Stimulated activated CD8-positive, alpha-beta memory T cell treated with anti-CD3 and anti-CD28 coated beads, Interleukin-7, amount 100 ng/mL, for 24 hours (primary cell): Measurements from ENCODE around the gene TBXA2R.
"Not testable (repeated sequence)": the region's sequence is repeated elsewhere in the genome, so short reads cannot be mapped to it uniquely, and the experiment has no call there.

Experiments
- DNase-seq: peaks from one replicate; pipeline ENCODE4 v3.0.0-alpha.2; 2020; ENCODE audit warnings: low read depth

Gene TBXA2R

DNA sequence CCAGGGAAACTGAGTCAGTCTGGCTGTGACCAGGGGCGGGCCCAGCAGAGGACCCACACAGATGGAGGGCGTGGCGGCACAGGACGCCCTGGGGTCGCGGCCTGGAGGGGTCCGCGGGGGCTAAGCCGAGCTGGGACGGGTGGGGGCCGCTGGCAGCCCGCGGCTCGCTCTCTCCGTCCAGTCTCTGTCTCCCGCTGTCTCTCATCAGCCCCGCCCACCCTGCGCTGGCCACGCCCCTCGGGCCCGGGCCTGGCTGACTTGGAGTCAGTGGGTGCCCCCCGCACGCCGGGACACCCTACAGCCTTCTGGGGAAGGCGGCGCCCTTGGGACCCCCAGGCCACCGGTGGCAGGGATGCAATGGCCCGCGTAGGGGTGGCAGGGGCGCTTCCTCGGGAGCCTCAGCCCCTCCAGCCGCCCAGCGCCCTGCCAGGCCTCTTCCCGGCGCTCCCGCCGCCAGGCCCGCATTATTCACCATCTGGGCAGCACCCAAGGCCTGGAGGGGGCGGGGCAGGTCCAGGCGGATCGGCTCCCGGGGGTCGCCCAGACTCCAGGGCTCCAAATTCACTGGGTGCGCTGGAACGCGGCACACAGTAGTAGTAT lies at the start of gene TBXA2R:
Gene TBXA2R, minus strand, starts transcription at position 186 of the 600 bp plus-strand sequence. CDS start 6,241 bp downstream, outside the sequence.
- peak; percentile 55 for DNase-seq

DNA sequence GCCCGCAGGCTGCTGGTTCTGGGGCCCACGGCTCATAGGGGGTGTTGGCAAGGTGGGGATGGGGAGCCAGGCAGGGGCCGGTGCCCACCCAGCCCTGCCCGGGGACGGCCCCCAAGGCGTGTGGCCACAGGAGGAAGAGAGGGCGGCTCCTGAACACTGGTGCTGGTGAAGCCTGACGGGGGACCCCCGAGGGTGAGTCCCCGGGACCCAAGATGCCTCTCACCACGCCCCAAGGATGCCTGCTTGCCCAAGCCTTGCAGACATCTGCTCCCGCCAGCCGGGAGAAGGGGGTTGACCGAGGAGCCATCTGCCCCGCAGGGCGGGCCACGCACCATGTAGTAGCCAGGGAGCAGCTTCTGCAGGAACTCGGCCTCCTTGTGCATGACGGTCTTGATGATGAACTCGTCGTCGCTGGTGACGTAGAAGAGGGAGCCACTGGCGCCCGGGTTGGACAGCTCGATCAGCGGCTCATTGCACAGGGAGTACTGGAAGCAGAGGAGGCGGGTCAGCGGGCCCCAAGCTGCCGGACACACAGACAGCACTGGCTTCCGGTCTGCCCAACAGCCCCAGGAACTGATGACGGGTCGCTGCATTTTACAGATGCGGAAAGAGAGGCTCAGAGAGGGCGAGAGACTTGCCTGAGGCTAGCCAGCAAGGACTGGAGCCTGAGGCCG lies 49.5 kb upstream of the TBXA2R start:
- no peak for DNase-seq

- no peak for DNase-seq
These were observed 48.9 kb upstream of the TBXA2R start for GRCh38 chr19:3655402-3656072.

DNA sequence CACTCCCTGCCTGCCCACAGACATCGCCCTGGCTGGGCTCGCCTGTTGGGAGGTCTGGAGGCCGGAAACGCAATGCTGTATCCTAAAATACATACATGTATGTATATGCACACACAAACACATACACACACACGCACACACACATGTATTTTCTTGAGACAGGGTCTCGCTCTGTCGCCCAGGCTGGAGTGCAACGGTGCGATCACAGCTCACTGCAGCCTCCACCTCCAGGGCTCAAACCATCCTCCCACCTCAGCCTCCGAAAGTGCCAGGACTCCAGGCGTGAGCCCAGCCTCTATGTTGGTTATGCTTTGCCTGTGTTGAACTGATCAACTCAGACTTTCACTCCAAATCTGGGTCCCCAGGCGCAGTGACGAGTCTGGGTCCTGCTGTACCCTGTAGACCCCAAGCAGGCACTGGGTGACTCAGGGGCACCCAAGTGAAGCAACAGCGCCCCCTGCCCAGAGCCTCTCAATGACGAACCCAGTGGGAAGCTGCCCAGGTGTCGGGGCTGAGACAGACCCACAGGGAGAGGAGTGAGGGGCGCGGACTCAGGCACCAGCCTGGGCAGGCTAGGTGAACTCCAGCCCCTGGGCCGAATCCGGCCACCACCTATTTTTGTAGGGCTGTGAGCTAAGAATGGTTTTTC lies 47.3 kb upstream of the TBXA2R start:
- DNase-seq: no peak

DNA sequence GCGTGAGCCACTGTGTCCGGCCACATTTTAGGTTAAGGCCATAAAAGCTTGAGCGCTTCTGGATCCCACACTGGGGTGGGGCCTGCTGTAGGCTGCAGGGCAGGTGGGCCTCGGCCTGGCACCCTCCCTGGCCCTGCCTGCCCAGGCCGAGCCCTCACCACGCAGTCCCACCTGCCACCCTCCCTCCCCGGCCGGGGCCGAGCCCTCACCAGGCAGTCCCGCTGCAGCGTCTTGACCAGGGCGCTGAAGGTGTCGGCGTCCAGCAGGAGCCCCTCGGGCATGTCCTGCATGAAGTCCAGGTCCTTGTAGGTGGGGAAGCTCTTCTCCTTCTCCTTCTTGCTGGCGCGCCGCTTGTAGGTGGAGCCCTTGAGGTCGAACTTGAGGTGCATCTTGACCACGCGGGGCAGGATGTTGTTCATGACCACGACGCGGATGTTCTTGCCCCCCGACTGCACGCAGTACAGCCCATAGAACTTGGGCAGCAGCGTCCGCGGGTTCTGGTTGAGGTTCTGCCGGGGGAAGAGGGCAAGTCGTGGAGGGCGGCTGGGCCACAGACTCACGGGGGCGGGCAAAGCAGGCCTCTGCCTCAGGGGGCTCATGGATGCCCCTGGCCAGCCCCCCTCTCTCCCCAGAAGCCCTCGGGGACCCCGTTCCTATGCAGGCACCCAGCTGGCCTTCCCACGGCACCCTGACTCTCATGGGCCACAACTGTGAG lies 46.6 kb upstream of the TBXA2R start:
- DNase-seq: no peak

DNA sequence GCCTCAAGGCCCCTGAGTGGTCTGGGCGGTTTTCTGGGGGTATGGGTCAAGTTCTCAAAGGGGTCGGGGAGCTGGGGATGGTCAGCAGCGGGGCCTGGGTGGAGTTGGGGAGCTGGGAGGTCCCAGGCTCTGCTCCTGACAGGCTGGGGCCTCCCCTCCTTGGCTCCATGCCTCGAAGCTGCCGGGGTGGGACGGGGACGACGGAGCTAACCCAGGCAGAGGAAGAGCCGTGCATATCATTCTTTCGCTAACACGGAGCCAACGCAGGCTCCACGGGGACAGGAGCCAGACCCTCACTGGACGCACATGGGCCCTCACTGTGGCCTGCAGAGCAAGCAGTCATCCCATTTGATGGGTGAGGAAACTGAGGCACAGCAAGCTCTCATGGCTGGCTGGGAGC lies 45.7 kb upstream of the TBXA2R start:
- no peak for DNase-seq

GRCh38 chr19:3651684-3652083 lies 45.0 kb upstream of the TBXA2R start:
- no peak for DNase-seq

DNA sequence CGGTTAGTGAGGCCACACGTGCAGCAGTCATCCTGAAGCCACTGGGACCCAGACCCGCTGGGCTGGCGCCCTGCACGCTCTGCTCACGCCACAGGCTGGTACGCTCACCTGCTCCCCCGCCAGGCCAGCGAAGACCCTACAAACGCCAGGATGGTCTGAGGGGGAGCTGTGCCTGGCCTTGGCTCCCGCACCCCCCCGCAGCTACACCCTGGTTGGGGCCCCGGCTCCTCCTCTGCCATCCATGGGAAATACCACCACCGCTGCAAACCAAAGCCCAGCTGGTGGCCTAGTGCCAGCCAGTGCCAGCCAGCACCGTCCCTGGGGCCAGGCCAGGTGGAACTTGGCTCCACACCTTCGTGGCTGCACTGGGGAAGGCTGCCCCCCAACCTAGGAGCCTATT lies 43.2 kb upstream of the TBXA2R start:
- no peak for DNase-seq

GRCh38 chr19:3648037-3648905 lies 41.6 kb upstream of the TBXA2R start:
- DNase-seq: no peak

GRCh38 chr19:3647102-3647501 lies 40.4 kb upstream of the TBXA2R start:
- not testable (repeated sequence) for DNase-seq

DNA sequence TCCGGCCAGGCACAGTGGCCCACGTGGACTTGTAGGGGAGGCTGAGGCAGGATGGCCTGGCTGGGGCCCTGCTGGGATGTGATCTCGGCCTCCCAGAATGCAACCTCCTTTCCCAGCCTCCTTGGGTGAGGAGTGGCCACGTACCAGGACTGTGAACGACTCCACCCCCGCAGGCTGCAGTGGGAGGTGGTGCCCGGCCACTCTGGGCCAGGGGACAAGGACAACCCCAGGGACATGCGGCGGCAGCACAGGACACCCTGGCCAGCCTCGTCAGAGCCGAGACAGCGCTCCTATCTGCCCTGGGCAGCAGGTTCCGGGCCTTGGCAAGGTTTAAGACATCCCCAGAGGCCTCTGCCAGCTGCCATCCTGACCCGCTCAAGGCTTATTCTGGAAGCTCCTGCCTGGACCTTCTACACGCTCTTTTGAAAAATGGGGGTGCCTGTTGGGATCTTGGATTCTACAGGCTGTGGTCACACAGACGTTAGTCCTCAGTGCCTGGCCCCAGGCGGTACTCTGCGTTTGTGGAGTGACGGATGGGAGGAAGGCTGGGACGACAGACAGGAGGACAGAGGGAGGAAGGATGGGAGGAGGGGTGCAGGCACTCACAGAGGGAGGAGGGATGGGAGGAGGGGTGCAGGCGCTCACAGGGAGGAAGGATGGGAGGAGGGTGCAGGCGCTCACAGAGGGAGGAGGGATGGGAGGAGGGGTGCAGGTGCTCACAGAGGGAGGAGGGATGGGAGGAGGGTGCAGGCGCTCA lies 39.8 kb upstream of the TBXA2R start:
- DNase-seq: no peak

DNA sequence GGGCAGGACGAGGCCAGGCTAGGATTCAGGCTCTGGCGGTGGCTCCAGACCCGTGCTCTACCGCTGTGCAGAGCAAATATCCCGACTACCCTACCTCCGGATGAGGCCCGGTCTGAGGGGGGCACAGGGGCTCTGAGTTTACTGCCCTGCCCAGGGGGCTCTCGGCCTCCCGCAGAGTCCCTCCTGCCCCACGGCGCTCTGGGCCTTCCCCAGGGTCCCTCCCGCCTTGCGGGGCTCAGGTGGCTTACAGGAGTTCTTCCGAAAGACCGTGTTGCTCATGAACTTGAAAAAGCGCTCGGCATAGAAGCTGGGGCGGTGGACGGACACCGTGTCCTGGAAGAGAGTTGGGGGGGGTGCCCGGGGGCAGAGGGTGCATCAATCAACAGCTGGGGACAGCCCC lies 39.1 kb upstream of the TBXA2R start:
- DNase-seq: no peak

DNA sequence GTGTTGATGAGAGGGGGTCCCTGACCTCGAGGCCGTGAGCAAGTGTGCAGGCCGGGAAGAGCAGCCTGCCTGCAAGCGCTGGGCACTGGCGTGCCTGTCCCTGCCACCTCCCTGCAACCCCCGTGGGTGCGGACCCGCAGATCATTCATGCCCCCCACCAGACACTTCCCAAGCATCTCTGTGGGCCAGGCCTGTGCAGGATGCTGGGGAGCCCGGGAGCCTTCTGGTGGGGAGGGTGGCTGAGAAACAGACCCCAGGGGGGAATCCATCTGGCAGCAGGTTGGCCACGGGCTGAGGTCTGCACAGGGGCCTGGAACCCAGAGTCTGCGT lies 38.4 kb upstream of the TBXA2R start:
- no peak for DNase-seq

DNA sequence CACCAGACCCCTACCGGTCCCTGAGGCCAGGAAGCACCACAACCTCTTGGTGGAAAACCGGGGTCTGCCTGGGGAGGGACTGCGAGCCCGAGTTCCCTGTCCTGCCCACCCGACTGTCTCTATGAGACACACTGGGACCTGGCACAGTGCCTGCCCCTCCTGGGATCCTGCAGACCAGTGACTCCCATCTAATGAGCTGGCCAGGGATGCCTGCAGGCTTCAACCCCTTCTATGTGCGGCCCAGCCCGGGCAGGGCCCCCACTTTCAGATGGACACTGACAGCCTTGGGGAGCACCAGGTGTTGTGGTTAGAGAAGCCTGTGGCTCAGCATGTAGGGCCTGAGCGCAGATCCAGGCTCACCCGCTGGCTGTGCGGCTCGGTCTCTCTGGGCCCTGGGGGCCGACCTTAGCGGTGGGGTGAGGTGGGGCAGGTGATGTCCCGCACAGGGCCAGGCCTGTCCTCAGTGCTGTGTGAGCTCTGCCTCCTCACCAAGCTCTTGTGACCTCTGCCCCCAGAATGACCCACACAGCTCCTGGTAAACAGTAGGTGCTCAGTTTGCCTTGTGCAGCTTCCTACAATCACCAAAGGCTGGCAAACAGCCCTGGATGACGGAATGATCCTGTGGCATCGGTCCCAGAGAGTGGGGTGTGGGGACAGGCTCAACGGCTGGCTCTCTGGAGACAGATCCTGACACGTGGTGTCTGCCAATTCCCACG lies 37.8 kb upstream of the TBXA2R start:
- DNase-seq: no peak

DNA sequence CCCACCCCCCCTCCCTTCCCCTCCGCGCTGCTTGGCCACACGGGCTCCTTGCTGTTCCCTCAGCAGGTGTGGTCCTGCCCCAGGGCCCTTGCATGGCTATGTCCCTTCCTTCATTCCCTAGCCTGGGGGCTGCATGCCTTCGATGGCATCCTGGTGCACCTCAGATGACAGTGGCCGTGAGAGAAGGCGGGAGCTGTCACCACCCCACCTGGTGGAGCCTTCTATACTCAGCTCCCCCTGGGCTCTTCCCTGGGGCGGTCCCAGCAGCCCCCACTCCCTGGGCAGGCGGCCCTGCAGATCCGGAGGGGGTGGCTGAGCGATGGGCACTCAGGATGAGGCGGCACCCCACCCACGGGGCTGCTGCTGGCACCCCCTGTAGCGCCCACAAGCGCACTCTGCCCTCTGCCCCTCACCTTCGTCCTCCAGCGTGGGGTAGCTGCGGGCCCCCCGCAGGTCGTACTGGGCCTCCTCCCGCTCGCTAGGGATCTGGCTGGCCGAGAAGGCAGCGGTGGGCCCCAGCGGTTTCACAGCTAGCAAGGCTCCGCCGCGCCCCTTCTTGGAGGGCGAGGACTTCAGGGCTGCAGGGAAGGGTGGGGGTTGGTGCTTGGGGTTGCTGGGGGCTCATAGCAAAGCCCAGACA lies 37.1 kb upstream of the TBXA2R start:
- no peak for DNase-seq

GRCh38 chr19:3642987-3643673 lies 36.5 kb upstream of the TBXA2R start:
- DNase-seq: peak; percentile 15

GRCh38 chr19:3642296-3642695 lies 35.6 kb upstream of the TBXA2R start:
- no peak for DNase-seq

GRCh38 chr19:3641515-3642269 lies 35.0 kb upstream of the TBXA2R start:
- DNase-seq: no peak
